22Rv1 (cell line): ENCODE results near the gene OCA2.

Experiments used
- ZFX ChIP-seq: fragments of 450-650 bp; IDR thresholded peaks from 2 replicates; pipeline ENCODE4 v1.6.1; 2017; ENCODE audit warnings: antibody characterized with exemption, borderline replicate concordance
- TF ChIP-seq, protein P1 (sequence below): fragments of 450-650 bp; IDR thresholded peaks from 2 replicates; pipeline ENCODE4 v1.5.1; 2017; ENCODE audit warnings: mild to moderate bottlenecking

GRCh38 chr15:27764339-27764738 is 334.8 kb downstream of the OCA2 start:
- TF ChIP-seq, protein P1, sequence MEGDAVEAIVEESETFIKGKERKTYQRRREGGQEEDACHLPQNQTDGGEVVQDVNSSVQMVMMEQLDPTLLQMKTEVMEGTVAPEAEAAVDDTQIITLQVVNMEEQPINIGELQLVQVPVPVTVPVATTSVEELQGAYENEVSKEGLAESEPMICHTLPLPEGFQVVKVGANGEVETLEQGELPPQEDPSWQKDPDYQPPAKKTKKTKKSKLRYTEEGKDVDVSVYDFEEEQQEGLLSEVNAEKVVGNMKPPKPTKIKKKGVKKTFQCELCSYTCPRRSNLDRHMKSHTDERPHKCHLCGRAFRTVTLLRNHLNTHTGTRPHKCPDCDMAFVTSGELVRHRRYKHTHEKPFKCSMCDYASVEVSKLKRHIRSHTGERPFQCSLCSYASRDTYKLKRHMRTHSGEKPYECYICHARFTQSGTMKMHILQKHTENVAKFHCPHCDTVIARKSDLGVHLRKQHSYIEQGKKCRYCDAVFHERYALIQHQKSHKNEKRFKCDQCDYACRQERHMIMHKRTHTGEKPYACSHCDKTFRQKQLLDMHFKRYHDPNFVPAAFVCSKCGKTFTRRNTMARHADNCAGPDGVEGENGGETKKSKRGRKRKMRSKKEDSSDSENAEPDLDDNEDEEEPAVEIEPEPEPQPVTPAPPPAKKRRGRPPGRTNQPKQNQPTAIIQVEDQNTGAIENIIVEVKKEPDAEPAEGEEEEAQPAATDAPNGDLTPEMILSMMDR: no peak
- no peak for TF ChIP-seq ZFX
